Stimulated activated CD8-positive, alpha-beta memory T cell treated with anti-CD3 and anti-CD28 coated beads, Interleukin-4, amount 100 ng/mL, for 1 hour (primary cell): ENCODE measurements around the gene YPEL4.
A peak's percentile ranks its signal among the peaks of the same experiment; 100 is the strongest.
"Not testable (repeated sequence)": the region's sequence is repeated elsewhere in the genome, so short reads cannot be mapped to it uniquely, and the experiment has no call there.

ENCODE experiments used
- DNase-seq, 2 donors: peaks; one replicate each; pipeline ENCODE4 v3.0.0-alpha.2; 2020; ENCODE audit warnings: low read depth in 2 of 2, low spot score in 1 of 2

Gene YPEL4, protein sequence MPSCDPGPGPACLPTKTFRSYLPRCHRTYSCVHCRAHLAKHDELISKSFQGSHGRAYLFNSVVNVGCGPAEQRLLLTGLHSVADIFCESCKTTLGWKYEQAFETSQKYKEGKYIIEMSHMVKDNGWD

GRCh38 chr11:57649826-57650738 is at the start of gene YPEL4:
YPEL4 (minus strand) TSS chr11:57649912; CDS start chr11:57647107, 2,805 bp downstream.
- DNase-seq: peak; percentile 28 to 39

DNA sequence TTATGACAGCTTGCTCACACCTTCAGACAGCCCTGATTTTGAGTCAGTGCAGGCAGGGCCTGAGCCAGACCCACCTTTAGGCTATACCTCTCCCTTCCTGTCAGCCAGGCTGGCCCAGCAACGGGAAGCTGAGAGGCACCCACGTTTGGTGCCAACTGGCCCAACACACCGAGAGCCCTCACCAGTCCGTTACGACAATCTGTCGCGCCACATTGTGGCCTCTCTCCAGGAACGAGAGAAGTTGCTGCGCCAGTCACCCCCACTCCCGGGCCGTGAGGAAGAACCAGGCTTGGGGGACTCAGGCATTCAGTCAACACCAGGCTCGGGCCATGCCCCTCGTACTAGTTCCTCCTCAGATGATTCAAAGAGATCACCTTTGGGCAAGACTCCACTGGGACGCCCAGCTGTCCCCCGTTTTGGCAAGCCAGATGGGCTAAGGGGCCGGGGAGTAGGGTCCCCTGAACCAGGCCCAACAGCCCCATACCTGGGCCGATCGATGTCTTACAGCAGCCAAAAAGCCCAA is 49.2 kb upstream of the YPEL4 start:
- no peak for DNase-seq

- DNase-seq: not testable (repeated sequence)
These were observed 40.8 kb upstream of the YPEL4 start for GRCh38 chr11:57690474-57690873.

GRCh38 chr11:57681168-57681567 is 31.5 kb upstream of the YPEL4 start:
- no peak for DNase-seq

GRCh38 chr11:57680552-57680874 is 30.8 kb upstream of the YPEL4 start:
- DNase-seq: no peak

DNA sequence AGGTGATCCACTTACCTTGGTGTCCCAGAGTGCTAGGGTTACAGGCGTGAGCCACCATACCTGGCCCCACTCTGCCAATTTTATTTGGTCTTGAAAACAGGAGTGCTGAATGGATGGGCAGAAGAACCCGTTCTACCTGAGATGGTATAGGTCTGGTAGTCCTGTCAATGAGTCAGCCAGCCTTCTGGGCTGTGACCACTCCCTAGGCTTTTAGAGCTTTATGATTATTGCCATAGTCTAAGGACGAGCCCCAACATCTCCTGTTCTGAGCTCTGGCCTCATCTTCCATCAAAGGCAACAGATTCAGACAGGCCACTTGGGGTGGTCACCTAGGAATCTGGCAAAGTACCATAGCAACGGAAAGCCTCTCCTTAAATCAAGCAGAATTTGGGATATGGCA is 29.7 kb upstream of the YPEL4 start:
- DNase-seq: no peak

GRCh38 chr11:57675176-57675941 is 25.6 kb upstream of the YPEL4 start:
- no peak for DNase-seq

- DNase-seq: no peak
These were observed 24.5 kb upstream of the YPEL4 start for GRCh38 chr11:57674251-57674650.

- no peak for DNase-seq
These were observed 18.7 kb upstream of the YPEL4 start for GRCh38 chr11:57668434-57668782.

GRCh38 chr11:57667736-57668433 is 18.2 kb upstream of the YPEL4 start, which contains the start of gene ZDHHC5:
ZDHHC5 (plus strand) TSS chr11:57668114; CDS start chr11:57673091, 4,977 bp downstream.
- DNase-seq: peak; percentile 96 to 98

GRCh38 chr11:57667117-57667735 is 17.5 kb upstream of the YPEL4 start:
- peak; percentile 72 to 86 for DNase-seq

DNA sequence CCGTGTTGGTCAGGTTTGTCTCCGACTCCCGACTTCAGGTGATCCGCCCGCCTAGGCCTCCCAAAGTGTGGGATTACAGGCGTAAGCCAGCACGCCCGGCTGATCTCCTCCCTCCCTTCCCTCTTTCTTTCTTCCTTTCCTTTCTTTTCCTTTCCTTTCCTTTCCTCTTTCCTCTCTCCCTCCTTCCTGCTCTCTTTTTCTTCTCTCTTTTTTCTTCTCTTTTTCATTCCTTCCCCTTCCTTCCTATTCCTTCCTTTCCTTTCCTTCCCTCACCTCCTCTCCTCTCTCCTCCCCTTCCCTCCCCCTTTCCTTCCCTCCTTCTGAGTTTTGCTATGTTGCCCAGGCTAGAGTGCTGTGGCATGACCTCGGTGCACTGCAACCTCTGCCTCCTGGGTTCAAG is 14.3 kb upstream of the YPEL4 start:
- DNase-seq: no peak

DNA sequence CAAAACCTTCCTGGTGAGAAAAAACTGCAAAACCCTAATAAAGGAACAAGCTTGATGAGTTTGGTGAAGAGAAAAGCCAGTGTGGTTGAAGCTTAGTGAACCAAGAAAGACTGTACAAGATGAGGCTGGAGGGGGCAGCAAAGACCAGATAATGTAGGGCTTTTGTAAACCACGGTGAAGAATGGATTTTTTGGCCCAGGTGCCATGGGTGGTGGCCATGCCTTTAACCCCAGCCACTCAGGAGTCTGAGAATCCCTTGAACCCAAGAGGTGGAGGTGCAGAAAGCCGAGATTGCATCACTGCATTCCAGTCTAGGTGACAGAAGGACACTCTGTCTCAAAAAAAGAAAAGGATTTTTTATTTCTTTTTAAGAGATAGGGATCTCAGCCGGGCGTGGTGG is 13.2 kb upstream of the YPEL4 start:
- DNase-seq: no peak

- DNase-seq: no peak
These were observed 10.0 kb upstream of the YPEL4 start for GRCh38 chr11:57659669-57660068.

GRCh38 chr11:57658023-57658361 is 8.3 kb upstream of the YPEL4 start:
- DNase-seq: no peak

- peak; percentile 96 to 97 for DNase-seq
These were observed 7.7 kb upstream of the YPEL4 start, which contains the start of gene CLP1 for GRCh38 chr11:57657194-57658022. CLP1 (plus strand) TSS chr11:57657762; CDS start chr11:57659477, 1,715 bp downstream.

GRCh38 chr11:57656885-57657193 is 7.1 kb upstream of the YPEL4 start:
- no peak for DNase-seq

GRCh38 chr11:57653163-57653562 is 3.5 kb upstream of the YPEL4 start:
- DNase-seq: no peak

DNA sequence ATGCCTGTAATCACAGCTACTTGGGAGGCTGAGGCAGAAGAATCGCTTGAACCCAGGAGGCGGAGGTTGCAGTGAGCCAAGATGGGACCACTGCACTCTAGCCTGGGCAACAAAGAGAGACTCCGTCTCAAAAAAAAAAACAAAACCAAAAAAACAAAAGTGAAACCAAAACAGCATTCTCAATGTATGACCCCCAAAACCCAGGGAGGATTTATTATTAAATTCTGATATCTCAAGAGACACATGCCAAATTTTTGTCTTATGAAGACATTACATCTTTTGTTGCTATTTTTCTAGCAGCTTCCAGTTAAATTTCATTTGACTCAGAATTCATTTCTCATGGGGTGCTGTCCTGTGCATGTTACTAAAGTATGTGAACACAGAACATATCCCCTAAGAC is 3.0 kb upstream of the YPEL4 start:
- no peak for DNase-seq

DNA sequence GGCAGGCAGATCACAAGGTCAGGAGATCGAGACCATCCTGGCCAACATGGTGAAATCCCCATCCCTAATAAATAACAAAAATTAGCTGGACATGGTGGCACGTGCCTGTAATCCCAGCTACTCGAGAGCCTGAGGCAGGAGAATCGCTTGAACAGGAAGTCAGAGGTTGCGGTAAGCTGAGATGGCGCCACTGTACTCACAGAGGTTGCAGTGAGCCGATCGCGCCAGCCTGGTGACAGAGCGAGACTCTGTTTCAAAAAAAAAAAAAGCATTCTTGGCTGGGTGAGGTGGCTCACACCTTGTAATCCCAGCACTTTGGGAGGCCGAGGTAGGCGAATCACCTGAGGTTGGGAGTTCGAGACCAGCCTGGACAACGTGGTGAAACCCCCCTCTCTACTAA is 2.5 kb upstream of the YPEL4 start:
- not testable (repeated sequence) for DNase-seq
